Breast epithelium (tissue), 4 donors: ENCODE data around the gene DMRTB1. TPM values are rescaled to one million over a fixed set of nuclear protein-coding genes. Genes with fewer than 3 reads are reported as not detected.

Experiments used
- DNase-seq, 2 donors: peaks; one replicate each; pipeline ENCODE4 v3.0.0-alpha.2; 2019; ENCODE audit warnings: low spot score in 2 of 2
- H3K27ac ChIP-seq, 2 donors: fragments of 200-600 bp; sonication (generic) in 1 of 2; one replicate each; pipeline ENCODE4 v1.5.1; 2016 to 2019; ENCODE audit warnings: mild to moderate bottlenecking in 1 of 2
- H3K27me3 ChIP-seq, 2 donors: fragments of 200-600 bp; sonication (generic) in 1 of 2; one replicate each; pipeline versions ENCODE4 v1.5.1 to v1.6.0; 2017 to 2019; ENCODE audit warnings: control low read depth in 1 of 2, mild to moderate bottlenecking in 1 of 2
- H3K36me3 ChIP-seq: fragments of 200-600 bp; one replicate; pipeline ENCODE4 v1.5.1; 2019
- H3K4me1 ChIP-seq, 2 donors: fragments of 200-600 bp; sonication (generic); one replicate each; pipeline ENCODE4 v1.5.1; 2016 to 2019; ENCODE audit warnings: control low read depth in 1 of 2
- H3K4me3 ChIP-seq, 3 donors: fragments of 200-600 bp; sonication (generic); 1 replicate in 2 of 3; 2 replicates in 1 of 3; pipeline ENCODE4 v1.5.1; 2016 to 2019; ENCODE audit warnings: mild to moderate bottlenecking in 3 of 3, moderate library complexity in 2 of 3
- H3K9me3 ChIP-seq, 2 donors: fragments of 200-600 bp; sonication (generic) in 1 of 2; one replicate each; pipeline ENCODE4 v1.5.1; 2016 to 2019; ENCODE audit warnings: control low read depth in 1 of 2
- CTCF ChIP-seq, 3 donors: fragments of 450-650 bp; IDR thresholded peaks; one replicate each; pipeline ENCODE4 v1.5.1; 2016 to 2017; ENCODE audit warnings: antibody characterized with exemption in 3 of 3, mild to moderate bottlenecking in 3 of 3, moderate library complexity in 3 of 3
- POLR2A ChIP-seq: fragments of 450-650 bp; IDR thresholded peaks from one replicate; pipeline ENCODE4 v1.6.1; 2016; ENCODE audit warnings: antibody characterized with exemption, mild to moderate bottlenecking, moderate library complexity
- POLR2AphosphoS5 ChIP-seq, 3 donors: sonication (generic); formaldehyde crosslinking; IDR thresholded peaks; one replicate each; pipeline ENCODE4 v1.6.1; 2017; ENCODE audit warnings: antibody characterized with exemption in 3 of 3
- intact Hi-C: fragments of 100-400 bp; cut with DNase I; formaldehyde crosslinking; loops from one replicate; pipeline ENCODE4 v1.15.1; 2023; ENCODE audit warnings: low total_unique reads
- total RNA-seq, 3 donors: library from RNA; depleted of rRNA; stranded (reverse); fragments of >200 nt; gene quantifications; one replicate each; pipeline ENCODE4 v1.1.0, GENCODE V29; 2016

Gene DMRTB1
- total RNA-seq, 3 donors from 2014 or later: not detected

GRCh38 chr1:53499257-53500203 lies 40.3 kb downstream of the DMRTB1 start:
- H3K4me1 ChIP-seq: no peaks in the 10 kb centered on the region
- peaks cover 0 to 13% of the 10 kb centered on the region in 2 donors for H3K27me3 ChIP-seq
- intact Hi-C loops: loop anchor here (1.0 kb wide), 1 partner anchor 31 kb away; no protein-coding TSS in a partner anchor
- H3K9me3 ChIP-seq: no peaks in the 10 kb centered on the region
- H3K36me3 ChIP-seq: no peaks in the 10 kb centered on the region
- H3K4me3 ChIP-seq: no peak overlapping the region
- TF ChIP-seq POLR2A (no peak), CTCF (IDR thresholded peaks at IDR 0.05) (no peak), POLR2AphosphoS5 (IDR thresholded peaks at IDR 0.05) (no peak)
- no peak overlapping the region for H3K27ac ChIP-seq
- no peak for DNase-seq

- Histone ChIP-seq H3K4me1 (no peaks in the 10 kb centered on the region), H3K27me3 (peaks cover 0 to 13% of the 10 kb centered on the region in 2 donors), H3K27ac (no peak overlapping the region), H3K4me3 (no peak overlapping the region), H3K9me3 (no peaks in the 10 kb centered on the region), H3K36me3 (no peaks in the 10 kb centered on the region)
- DNase-seq: no peak
- intact Hi-C loops: no loop called here
- TF ChIP-seq POLR2A (no peak), POLR2AphosphoS5 (IDR thresholded peaks at IDR 0.05) (no peak), CTCF (IDR thresholded peaks at IDR 0.05) (no peak)
Observed at GRCh38 chr1:53500204-53501064, 41.2 kb downstream of the DMRTB1 start.

GRCh38 chr1:53501065-53502005 lies 42.1 kb downstream of the DMRTB1 start:
- intact Hi-C loops: no loop called here
- DNase-seq: no peak
- H3K4me3 ChIP-seq: no peak overlapping the region
- H3K36me3 ChIP-seq: no peaks in the 10 kb centered on the region
- H3K27me3 ChIP-seq: peaks cover 0 to 13% of the 10 kb centered on the region in 2 donors
- no peaks in the 10 kb centered on the region for H3K9me3 ChIP-seq
- H3K27ac ChIP-seq: no peak overlapping the region
- no peak for TF ChIP-seq POLR2AphosphoS5 (IDR thresholded peaks at IDR 0.05)
- no peak for TF ChIP-seq POLR2A
- no peak for TF ChIP-seq CTCF (IDR thresholded peaks at IDR 0.05)
- H3K4me1 ChIP-seq: no peaks in the 10 kb centered on the region

- no peak for TF ChIP-seq CTCF (IDR thresholded peaks at IDR 0.05)
- no peak for TF ChIP-seq POLR2AphosphoS5 (IDR thresholded peaks at IDR 0.05)
- no peak for TF ChIP-seq POLR2A
- Histone ChIP-seq H3K27me3 (peaks cover 0 to 13% of the 10 kb centered on the region in 2 donors), H3K36me3 (no peaks in the 10 kb centered on the region), H3K9me3 (no peaks in the 10 kb centered on the region), H3K27ac (no peak overlapping the region), H3K4me3 (no peak overlapping the region), H3K4me1 (no peaks in the 10 kb centered on the region)
- intact Hi-C loops: no loop called here
- no peak for DNase-seq
Observed at GRCh38 chr1:53502641-53503432, 43.6 kb downstream of the DMRTB1 start.
